GM23338 (cell line): Measurements from ENCODE around the gene DLEU7. TPM values are rescaled to one million over a fixed set of nuclear protein-coding genes. Genes with fewer than 3 reads are reported as not detected.

Source experiments
- ATAC-seq: fragments of 200-7000 bp; cut with Tn5 transposase; 3 replicates; pipeline ENCODE4 v1.9.1; 2020
- DNase-seq: peaks from one replicate; pipeline ENCODE4 v3.0.0-alpha.2; 2015; ENCODE audit warnings: low spot score
- H2AFZ ChIP-seq: fragments of 200-600 bp; sonication (generic); 2 replicates; pipeline ENCODE4 v1.8.0; 2016; ENCODE audit warnings: antibody characterized with exemption, mild to moderate bottlenecking, moderate library complexity
- H3F3A ChIP-seq: fragments of 200-600 bp; sonication (generic); replicated peaks from 2 replicates; pipeline ENCODE4 v1.8.0; 2017; ENCODE audit warnings: antibody characterized with exemption, mixed run types, low read depth
- H3K27ac ChIP-seq: fragments of 200-600 bp; sonication (generic); 2 replicates; pipeline ENCODE4 v1.6.1; 2016; ENCODE audit warnings: low read depth
- H3K27me3 ChIP-seq: fragments of 200-600 bp; sonication (generic); 2 replicates; pipeline ENCODE4 v1.8.0; 2016; ENCODE audit warnings: mild to moderate bottlenecking, mixed run types, moderate library complexity; ENCODE audit not compliant: insufficient read depth
- H3K36me3 ChIP-seq: fragments of 200-600 bp; sonication (generic); 2 replicates; pipeline ENCODE4 v1.8.0; 2016; ENCODE audit warnings: mild to moderate bottlenecking; ENCODE audit not compliant: insufficient read depth
- H3K4me1 ChIP-seq: fragments of 200-600 bp; sonication (generic); 2 replicates; pipeline ENCODE4 v1.8.0; 2016; ENCODE audit warnings: mild to moderate bottlenecking, moderate library complexity; ENCODE audit not compliant: insufficient read depth
- H3K4me2 ChIP-seq: fragments of 200-600 bp; sonication (generic); 2 replicates; pipeline ENCODE4 v1.7.1; 2017; ENCODE audit warnings: mixed run types
- H3K4me3 ChIP-seq: fragments of 200-600 bp; sonication (generic); 2 replicates; pipeline ENCODE4 v1.6.1; 2016; ENCODE audit warnings: mixed run types
- H3K79me2 ChIP-seq: fragments of 200-600 bp; sonication (generic); replicated peaks from 2 replicates; pipeline ENCODE4 v1.8.0; 2017; ENCODE audit warnings: mild to moderate bottlenecking; ENCODE audit not compliant: insufficient read depth
- H3K9me2 ChIP-seq: fragments of 200-600 bp; sonication (generic); 2 replicates; pipeline ENCODE4 v1.8.0; 2017; ENCODE audit not compliant: insufficient read depth
- H4K20me1 ChIP-seq: fragments of 200-600 bp; sonication (generic); replicated peaks from 2 replicates; pipeline ENCODE4 v1.8.0; 2017; ENCODE audit warnings: mild to moderate bottlenecking; ENCODE audit not compliant: insufficient read depth
- H3K27ac Mint-ChIP-seq: 2 replicates; pipeline ENCODE4 v1.8.0; 2020; ENCODE audit warnings: inconsistent platforms, mild to moderate bottlenecking, moderate library complexity, mixed read lengths
- H3K27me3 Mint-ChIP-seq: 3 replicates; pipeline ENCODE4 v1.8.0; 2022; ENCODE audit warnings: low read depth, mild to moderate bottlenecking, moderate library complexity, mixed read lengths, inconsistent platforms; ENCODE audit not compliant: insufficient read depth, poor library complexity
- H3K36me3 Mint-ChIP-seq: 3 replicates; pipeline ENCODE4 v1.8.0; 2021; ENCODE audit warnings: low read depth, mild to moderate bottlenecking, inconsistent platforms, moderate library complexity, mixed read lengths
- H3K4me1 Mint-ChIP-seq: 3 replicates; pipeline ENCODE4 v1.8.0; 2020; ENCODE audit warnings: mild to moderate bottlenecking, inconsistent platforms, mixed read lengths
- H3K4me3 Mint-ChIP-seq: 3 replicates; pipeline ENCODE4 v1.8.0; 2021; ENCODE audit warnings: moderate library complexity, mild to moderate bottlenecking, inconsistent platforms, mixed read lengths
- H3K9me3 Mint-ChIP-seq: 3 replicates; pipeline ENCODE4 v1.8.0; 2020; ENCODE audit warnings: moderate library complexity, mild to moderate bottlenecking, inconsistent platforms, mixed read lengths
- CREB1 ChIP-seq: fragments of 250-450 bp; sonication (Bioruptor Pico); IDR thresholded peaks from 2 replicates; pipeline ENCODE4 v1.5.0; 2020; ENCODE audit warnings: low read depth, mild to moderate bottlenecking, moderate library complexity
- EZH2 ChIP-seq: fragments of 200-600 bp; sonication (generic); IDR thresholded peaks from one replicate; pipeline ENCODE4 v1.8.0; 2017; ENCODE audit warnings: antibody characterized with exemption, mild to moderate bottlenecking, low read depth; ENCODE audit not compliant: unreplicated experiment
- EZH2phosphoT487 ChIP-seq: fragments of 200-600 bp; sonication (generic); IDR thresholded peaks from one replicate; pipeline ENCODE4 v1.8.1; 2018; ENCODE audit warnings: antibody characterized with exemption; ENCODE audit not compliant: unreplicated experiment
- JUNB ChIP-seq: IDR thresholded peaks from one replicate; pipeline ENCODE4 v1.6.1; 2016; ENCODE audit warnings: antibody characterized with exemption; ENCODE audit not compliant: unreplicated experiment
- NANOG ChIP-seq: IDR thresholded peaks from 2 replicates; pipeline ENCODE4 v1.6.1; 2016; ENCODE audit warnings: antibody characterized with exemption, borderline replicate concordance
- REST ChIP-seq: IDR thresholded peaks from one replicate; pipeline ENCODE4 v1.6.1; 2018; ENCODE audit warnings: antibody characterized with exemption; ENCODE audit not compliant: unreplicated experiment
- ZNF331 ChIP-seq: fragments of 250-450 bp; sonication (Bioruptor Pico); IDR thresholded peaks from 2 replicates; pipeline ENCODE4 v1.5.0; 2020; ENCODE audit warnings: low read depth, mild to moderate bottlenecking, moderate library complexity
- polyA plus RNA-seq: library from polyadenylated mRNA; unstranded; fragments of >200 nt; fragmentation: Nextera tagmentation; extraction: Ambion mirVana; gene quantifications from 2 replicates; pipeline ENCODE4 v1.2.1, GENCODE V29; 2016
- total RNA-seq: library from RNA; depleted of rRNA; stranded (reverse); fragments of >200 nt; shearing (Covaris generic); gene quantifications from 2 replicates; pipeline ENCODE4 v1.2.3, GENCODE V29; 2014
- TF ChIP-seq, protein P1 (sequence below), 2 experiments: fragments of 200-600 bp in 1 of 2; sonication (generic) in 1 of 2; conservative IDR thresholded peaks; 2 replicates each; pipeline versions ENCODE4 v1.5.1 to v1.6.1; 2016 to 2017; ENCODE audit warnings: antibody characterized with exemption in 2 of 2, low read depth in 2 of 2, mild to moderate bottlenecking in 2 of 2, moderate library complexity in 1 of 2
- TF ChIP-seq, protein P2 (sequence below): IDR thresholded peaks from 2 replicates; pipeline ENCODE4 v1.6.1; 2016; ENCODE audit warnings: antibody characterized with exemption

DLEU7 gene
- total and polyA plus RNA-seq, 2 experiments from 2014 or later: 8.7 to 11.6 TPM

GRCh38 chr13:50891206-50891605 is 47.7 kb upstream of the DLEU7 start (continued):
- TF ChIP-seq, protein P1, sequence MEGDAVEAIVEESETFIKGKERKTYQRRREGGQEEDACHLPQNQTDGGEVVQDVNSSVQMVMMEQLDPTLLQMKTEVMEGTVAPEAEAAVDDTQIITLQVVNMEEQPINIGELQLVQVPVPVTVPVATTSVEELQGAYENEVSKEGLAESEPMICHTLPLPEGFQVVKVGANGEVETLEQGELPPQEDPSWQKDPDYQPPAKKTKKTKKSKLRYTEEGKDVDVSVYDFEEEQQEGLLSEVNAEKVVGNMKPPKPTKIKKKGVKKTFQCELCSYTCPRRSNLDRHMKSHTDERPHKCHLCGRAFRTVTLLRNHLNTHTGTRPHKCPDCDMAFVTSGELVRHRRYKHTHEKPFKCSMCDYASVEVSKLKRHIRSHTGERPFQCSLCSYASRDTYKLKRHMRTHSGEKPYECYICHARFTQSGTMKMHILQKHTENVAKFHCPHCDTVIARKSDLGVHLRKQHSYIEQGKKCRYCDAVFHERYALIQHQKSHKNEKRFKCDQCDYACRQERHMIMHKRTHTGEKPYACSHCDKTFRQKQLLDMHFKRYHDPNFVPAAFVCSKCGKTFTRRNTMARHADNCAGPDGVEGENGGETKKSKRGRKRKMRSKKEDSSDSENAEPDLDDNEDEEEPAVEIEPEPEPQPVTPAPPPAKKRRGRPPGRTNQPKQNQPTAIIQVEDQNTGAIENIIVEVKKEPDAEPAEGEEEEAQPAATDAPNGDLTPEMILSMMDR (conservative IDR thresholded peaks at IDR 0.05; ENCODE audit: low read depth in 2 of 2): no peak
- no peak for TF ChIP-seq ZNF331 (CRISPR knock-in tag)
- no peak for TF ChIP-seq REST
- TF ChIP-seq CREB1 (CRISPR knock-in tag): no peak
- TF ChIP-seq, protein P2, sequence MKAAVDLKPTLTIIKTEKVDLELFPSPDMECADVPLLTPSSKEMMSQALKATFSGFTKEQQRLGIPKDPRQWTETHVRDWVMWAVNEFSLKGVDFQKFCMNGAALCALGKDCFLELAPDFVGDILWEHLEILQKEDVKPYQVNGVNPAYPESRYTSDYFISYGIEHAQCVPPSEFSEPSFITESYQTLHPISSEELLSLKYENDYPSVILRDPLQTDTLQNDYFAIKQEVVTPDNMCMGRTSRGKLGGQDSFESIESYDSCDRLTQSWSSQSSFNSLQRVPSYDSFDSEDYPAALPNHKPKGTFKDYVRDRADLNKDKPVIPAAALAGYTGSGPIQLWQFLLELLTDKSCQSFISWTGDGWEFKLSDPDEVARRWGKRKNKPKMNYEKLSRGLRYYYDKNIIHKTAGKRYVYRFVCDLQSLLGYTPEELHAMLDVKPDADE: no peak
- TF ChIP-seq NANOG: no peak
- no peak for TF ChIP-seq EZH2
- TF ChIP-seq JUNB: no peak
- TF ChIP-seq EZH2phosphoT487: no peak

- Histone ChIP-seq H3F3A (peaks cover 12% of the 10 kb centered on the region; the same call in 1 of the 2 replicates), H2AFZ (no peak overlapping the region), H4K20me1 (no peaks in the 10 kb centered on the region), H3K27me3 (no peaks in the 10 kb centered on the region), H3K4me3 (no peak overlapping the region), H3K27ac (no peak overlapping the region), H3K9me2 (no peaks in the 10 kb centered on the region), H3K4me2 (no peak overlapping the region), H3K36me3 (no peaks in the 10 kb centered on the region), H3K4me1 (peaks cover 34% of the 10 kb centered on the region), H3K79me2 (no peaks in the 10 kb centered on the region)
- H3K4me1 Mint-ChIP-seq: peaks cover 29% of the 10 kb centered on the region
- H3K27me3 Mint-ChIP-seq: peaks cover 5% of the 10 kb centered on the region
- no peak for ATAC-seq
- no peaks in the 10 kb centered on the region for H3K36me3 Mint-ChIP-seq
- no peak for DNase-seq
- TF ChIP-seq JUNB: no peak
- no peaks in the 10 kb centered on the region for H3K9me3 Mint-ChIP-seq
- no peak overlapping the region for H3K4me3 Mint-ChIP-seq
- H3K27ac Mint-ChIP-seq: no peak overlapping the region
Measured at GRCh38 chr13:50889317-50889716, 45.8 kb upstream of the DLEU7 start.
